ENCODE results near the gene ZNF212.

DNA sequence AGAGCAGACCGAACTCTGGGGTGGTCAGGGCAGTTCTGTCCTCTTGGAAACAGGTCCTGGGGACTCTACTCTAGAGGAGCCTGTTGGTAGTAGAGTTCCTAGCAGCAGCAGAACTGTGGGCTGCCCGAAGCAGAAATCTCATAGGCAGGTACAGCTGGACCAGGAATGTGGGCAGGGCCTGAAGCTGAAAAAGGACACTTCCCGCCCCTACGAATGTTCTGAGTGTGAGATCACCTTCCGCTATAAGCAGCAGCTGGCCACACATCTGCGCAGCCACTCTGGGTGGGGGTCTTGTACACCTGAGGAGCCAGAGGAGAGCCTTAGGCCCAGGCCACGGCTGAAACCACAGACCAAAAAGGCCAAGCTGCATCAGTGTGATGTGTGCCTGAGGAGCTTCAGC lies 14.2 kb downstream of the ZNF212 start:
- TF ChIP-seq, protein P1, sequence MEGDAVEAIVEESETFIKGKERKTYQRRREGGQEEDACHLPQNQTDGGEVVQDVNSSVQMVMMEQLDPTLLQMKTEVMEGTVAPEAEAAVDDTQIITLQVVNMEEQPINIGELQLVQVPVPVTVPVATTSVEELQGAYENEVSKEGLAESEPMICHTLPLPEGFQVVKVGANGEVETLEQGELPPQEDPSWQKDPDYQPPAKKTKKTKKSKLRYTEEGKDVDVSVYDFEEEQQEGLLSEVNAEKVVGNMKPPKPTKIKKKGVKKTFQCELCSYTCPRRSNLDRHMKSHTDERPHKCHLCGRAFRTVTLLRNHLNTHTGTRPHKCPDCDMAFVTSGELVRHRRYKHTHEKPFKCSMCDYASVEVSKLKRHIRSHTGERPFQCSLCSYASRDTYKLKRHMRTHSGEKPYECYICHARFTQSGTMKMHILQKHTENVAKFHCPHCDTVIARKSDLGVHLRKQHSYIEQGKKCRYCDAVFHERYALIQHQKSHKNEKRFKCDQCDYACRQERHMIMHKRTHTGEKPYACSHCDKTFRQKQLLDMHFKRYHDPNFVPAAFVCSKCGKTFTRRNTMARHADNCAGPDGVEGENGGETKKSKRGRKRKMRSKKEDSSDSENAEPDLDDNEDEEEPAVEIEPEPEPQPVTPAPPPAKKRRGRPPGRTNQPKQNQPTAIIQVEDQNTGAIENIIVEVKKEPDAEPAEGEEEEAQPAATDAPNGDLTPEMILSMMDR (IDR thresholded peaks at IDR 0.05 in 4 of 5, conservative IDR thresholded peaks at IDR 0.05 in 1 of 5): no peak
- no peak for TF ChIP-seq POLR2A (IDR thresholded peaks at IDR 0.05)

Measured in gastrocnemius medialis (tissue), 4 donors.